ENCODE measurements around the gene RBM38.

The RBM38 gene

DNA sequence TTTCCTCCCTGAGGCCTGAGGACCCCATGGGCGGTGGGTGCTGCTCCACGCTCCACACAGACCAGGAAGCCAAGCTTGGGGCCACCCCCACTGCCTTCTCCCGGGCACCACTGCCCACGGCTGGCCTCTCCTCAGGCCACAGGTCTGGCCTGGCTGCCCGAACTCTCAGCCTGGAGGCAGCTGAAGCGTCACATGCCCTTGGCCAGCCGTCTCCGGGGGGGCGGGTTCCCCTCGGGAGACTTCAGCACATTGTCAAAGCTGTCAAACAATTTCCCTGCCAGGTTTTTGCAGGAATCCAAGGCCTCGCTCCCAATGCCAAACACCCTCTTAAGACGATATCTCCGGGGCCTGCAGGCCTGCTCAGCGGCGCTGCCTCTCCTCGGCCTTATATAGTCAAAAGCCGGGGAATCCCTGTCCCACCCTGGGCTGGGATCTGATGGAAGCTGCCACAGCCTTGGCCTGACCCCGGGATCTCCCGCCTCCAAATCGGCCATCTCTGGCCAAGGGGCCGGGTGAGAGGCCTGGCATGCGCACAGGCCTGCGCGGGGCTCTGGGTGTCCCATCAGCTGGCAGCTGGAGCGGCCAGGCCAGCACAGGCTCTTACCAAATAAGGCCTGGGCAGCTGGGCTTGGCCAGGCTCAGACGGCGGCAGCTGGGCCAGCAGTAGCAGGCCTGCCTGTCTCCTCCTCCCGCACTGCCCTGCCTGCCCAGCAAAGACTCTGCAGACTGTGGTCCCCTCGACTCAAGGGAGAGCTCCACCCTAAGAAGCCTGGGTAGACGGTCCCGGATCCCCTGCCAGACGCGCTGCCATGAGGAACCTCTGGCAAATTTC, 49.7 kb downstream of the RBM38 start:
- no peaks in the 10 kb centered on the region for H3K27me3 ChIP-seq
- TF ChIP-seq, protein P1, sequence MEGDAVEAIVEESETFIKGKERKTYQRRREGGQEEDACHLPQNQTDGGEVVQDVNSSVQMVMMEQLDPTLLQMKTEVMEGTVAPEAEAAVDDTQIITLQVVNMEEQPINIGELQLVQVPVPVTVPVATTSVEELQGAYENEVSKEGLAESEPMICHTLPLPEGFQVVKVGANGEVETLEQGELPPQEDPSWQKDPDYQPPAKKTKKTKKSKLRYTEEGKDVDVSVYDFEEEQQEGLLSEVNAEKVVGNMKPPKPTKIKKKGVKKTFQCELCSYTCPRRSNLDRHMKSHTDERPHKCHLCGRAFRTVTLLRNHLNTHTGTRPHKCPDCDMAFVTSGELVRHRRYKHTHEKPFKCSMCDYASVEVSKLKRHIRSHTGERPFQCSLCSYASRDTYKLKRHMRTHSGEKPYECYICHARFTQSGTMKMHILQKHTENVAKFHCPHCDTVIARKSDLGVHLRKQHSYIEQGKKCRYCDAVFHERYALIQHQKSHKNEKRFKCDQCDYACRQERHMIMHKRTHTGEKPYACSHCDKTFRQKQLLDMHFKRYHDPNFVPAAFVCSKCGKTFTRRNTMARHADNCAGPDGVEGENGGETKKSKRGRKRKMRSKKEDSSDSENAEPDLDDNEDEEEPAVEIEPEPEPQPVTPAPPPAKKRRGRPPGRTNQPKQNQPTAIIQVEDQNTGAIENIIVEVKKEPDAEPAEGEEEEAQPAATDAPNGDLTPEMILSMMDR (IDR thresholded peaks at IDR 0.05) = no peak
- peaks cover 35 to 59% of the 10 kb centered on the region in 2 experiments for H3K4me1 ChIP-seq (ENCODE audit: control insufficient read depth in 1 of 2, insufficient read depth in 1 of 2, low read depth in 1 of 2, low read length in 1 of 2)
- no peak overlapping the region for H3K4me3 ChIP-seq (ENCODE audit: low read depth in 1 of 2, low read length in 1 of 2)
- no peaks in the 10 kb centered on the region for H3K9me3 ChIP-seq
- no peaks in the 10 kb centered on the region for H3K36me3 ChIP-seq
- H3K27ac ChIP-seq = peak overlapping the region; percentile 45

DNA sequence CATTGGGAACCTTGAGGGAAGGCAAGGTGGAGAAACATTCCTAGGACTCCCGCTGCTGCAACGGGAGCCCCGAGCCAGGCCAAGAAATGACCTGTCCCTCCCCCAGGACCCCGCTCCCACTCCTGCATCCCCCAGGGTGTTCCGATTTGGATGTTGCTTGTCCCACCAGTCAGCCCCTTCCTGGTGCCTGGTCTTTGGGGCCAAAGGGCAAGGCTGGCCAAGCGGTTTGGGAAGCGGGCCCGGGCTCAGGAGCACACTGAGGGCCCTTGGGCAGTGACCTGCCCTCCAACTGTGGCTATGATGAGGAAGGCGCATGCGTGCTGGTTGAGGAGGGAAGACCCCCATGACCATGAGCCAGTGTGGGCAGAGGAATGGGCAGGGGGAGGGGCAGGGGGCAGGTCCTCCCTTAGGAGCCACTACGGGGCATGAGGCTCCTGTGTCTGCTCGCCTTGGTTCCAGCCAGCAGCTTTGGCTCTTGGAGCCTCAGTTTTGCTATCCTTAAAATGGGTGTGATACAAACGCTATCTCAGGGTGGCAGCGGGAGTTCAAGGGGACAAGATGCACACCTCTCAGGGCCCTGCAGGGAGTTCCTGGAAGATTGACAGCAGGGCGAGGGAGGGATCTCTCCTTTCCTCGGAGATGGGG, 50.4 kb downstream of the RBM38 start:
- no peaks in the 10 kb centered on the region for H3K9me3 ChIP-seq
- no peaks in the 10 kb centered on the region for H3K27me3 ChIP-seq
- H3K4me3 ChIP-seq (ENCODE audit: low read depth in 1 of 2, low read length in 1 of 2) = no peak overlapping the region
- H3K36me3 ChIP-seq = no peaks in the 10 kb centered on the region
- H3K4me1 ChIP-seq (ENCODE audit: control insufficient read depth in 1 of 2, insufficient read depth in 1 of 2, low read depth in 1 of 2, low read length in 1 of 2) = peaks cover 30 to 52% of the 10 kb centered on the region in 2 experiments
- no peak overlapping the region for H3K27ac ChIP-seq
- TF ChIP-seq, protein P1 (IDR thresholded peaks at IDR 0.05) = no peak

DNA sequence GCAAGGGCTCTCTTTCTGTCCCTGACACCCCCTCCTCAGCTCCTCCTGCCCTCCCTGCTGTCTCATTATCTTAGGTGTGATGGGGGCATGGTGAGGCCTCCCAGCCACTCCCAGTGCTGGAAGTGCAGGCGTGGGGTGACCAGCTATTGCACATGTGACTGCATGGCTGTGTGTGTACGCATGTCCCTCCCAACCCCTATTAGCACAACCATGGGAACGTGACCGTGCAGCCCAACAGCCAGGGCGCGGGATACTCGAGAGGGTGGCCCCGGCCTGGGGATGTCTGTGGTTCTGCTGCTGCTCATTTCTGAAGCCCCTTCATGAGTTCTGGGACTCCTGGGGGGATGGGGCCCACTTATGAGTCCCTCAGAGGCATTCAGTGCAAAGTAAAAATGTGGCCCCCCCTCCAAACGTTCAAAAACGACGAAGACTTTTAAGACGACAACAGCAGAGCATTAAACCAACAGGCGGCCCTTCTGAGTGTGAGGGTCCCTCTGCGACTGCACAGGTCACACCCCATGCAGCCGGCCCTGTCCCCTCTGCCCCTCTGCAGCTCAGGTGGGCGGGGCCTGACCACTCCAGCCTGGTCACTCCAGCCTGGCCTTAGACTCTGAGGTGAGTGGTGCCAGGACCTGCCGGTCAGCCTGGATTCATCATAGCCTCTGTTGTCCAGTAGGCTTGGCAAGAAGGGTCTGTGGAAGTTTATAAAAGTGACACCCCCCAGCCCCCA, 51.1 kb downstream of the RBM38 start:
- no peak overlapping the region for H3K4me3 ChIP-seq (ENCODE audit: low read depth in 1 of 2, low read length in 1 of 2)
- peaks cover 30 to 52% of the 10 kb centered on the region in 2 experiments for H3K4me1 ChIP-seq (ENCODE audit: control insufficient read depth in 1 of 2, insufficient read depth in 1 of 2, low read depth in 1 of 2, low read length in 1 of 2)
- TF ChIP-seq, protein P1 (IDR thresholded peaks at IDR 0.05) = no peak
- H3K9me3 ChIP-seq = no peaks in the 10 kb centered on the region
- no peaks in the 10 kb centered on the region for H3K36me3 ChIP-seq
- H3K27ac ChIP-seq = no peak overlapping the region
- no peaks in the 10 kb centered on the region for H3K27me3 ChIP-seq

DNA sequence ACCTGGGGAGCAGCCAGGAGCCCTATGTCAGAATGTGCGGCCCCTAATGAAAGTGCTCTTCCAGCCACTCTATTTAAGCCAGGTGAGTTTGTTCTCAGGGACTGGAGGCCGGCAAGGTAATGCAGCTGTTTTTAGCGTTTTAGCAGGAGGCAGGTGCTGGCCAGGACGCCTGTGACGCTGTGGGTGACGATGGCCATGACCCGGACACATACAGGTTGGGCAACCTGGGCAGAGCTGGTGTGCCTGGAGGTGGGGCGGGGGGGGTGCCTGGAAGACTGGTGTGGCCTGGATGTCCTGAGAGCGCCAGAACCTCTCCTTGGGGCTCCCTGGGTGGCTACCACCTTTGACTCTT, 51.7 kb downstream of the RBM38 start:
- no peaks in the 10 kb centered on the region for H3K9me3 ChIP-seq
- H3K27me3 ChIP-seq = no peaks in the 10 kb centered on the region
- H3K27ac ChIP-seq = no peak overlapping the region
- H3K4me1 ChIP-seq (ENCODE audit: control insufficient read depth in 1 of 2, insufficient read depth in 1 of 2, low read depth in 1 of 2, low read length in 1 of 2) = peaks cover 30 to 52% of the 10 kb centered on the region in 2 experiments
- H3K36me3 ChIP-seq = no peaks in the 10 kb centered on the region
- no peak overlapping the region for H3K4me3 ChIP-seq (ENCODE audit: low read depth in 1 of 2, low read length in 1 of 2)
- TF ChIP-seq, protein P1 (IDR thresholded peaks at IDR 0.05) = no peak

DNA sequence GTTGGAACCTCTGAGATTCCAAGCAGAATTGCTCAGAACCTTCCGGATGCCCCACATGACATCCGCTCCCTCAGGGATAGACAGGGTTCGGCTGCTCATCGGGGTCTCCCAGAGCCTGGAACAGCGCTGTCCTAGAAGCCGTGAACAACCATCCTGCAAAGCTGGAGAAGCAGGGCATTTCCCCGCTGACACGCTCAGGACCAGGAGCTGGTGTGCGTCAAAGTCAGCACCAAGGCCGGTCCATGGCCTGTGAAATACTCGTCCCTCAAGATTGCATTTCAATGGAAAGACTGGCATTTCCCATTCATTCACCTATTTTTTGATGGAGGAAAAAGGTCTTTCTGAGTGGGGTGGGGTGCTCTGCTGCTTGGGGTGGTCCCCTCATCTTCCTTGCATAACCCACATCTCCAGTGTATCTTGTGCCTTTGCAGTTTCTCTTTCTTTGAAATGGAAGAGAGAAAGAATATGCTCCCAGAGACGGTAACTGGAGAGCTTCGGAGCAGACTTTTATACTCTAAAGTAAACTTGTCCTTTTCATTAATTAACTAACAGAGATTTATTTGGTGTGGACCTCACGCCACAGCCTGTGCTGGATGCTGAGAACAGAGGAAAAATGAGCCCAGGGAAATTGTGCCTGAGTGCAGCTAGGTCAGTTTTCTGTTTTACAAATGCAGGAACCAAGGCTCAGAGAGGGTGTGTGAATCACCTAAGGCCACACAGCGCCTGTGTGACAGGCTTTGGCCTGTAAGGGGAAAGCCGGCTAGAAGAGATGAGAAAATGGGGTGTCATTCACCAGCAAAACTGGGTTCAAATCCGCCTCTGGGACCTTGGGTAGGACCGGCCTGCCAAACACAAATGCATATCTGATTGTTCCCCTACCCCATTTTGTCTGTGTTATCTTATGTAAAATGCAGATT, 52.4 kb downstream of the RBM38 start:
- Histone ChIP-seq H3K9me3 (no peaks in the 10 kb centered on the region), H3K27ac (no peak overlapping the region), H3K36me3 (no peaks in the 10 kb centered on the region), H3K4me1 (ENCODE audit: control insufficient read depth in 1 of 2, insufficient read depth in 1 of 2, low read depth in 1 of 2, low read length in 1 of 2) (peaks cover 30 to 52% of the 10 kb centered on the region in 2 experiments), H3K4me3 (ENCODE audit: low read depth in 1 of 2, low read length in 1 of 2) (no peak overlapping the region), H3K27me3 (no peaks in the 10 kb centered on the region)
- TF ChIP-seq, protein P1 (IDR thresholded peaks at IDR 0.05) = no peak

All from neutrophil (primary cell).